CD4-positive, alpha-beta T cell treated with Interleukin-1 beta for 1 hour (primary cell): ENCODE results near the gene TTC9B.
A peak's percentile ranks its signal among the peaks of the same experiment; 100 is the strongest.
"Not testable (repeated sequence)": the region's sequence is repeated elsewhere in the genome, so short reads cannot be mapped to it uniquely, and the experiment has no call there.

Experiments used
- DNase-seq, 2 donors: peaks; one replicate each; pipeline ENCODE4 v3.0.0-alpha.2; 2020 to 2022

The TTC9B gene

GRCh38 chr19:40232479-40232878 is 14.3 kb upstream of the TTC9B start:
- DNase-seq, result no peak

- no peak for DNase-seq
Measured at GRCh38 chr19:40231544-40232424, 13.6 kb upstream of the TTC9B start.

GRCh38 chr19:40231057-40231456 is 12.9 kb upstream of the TTC9B start:
- DNase-seq, result no peak

GRCh38 chr19:40229926-40230417 is 11.8 kb upstream of the TTC9B start:
- no peak for DNase-seq

- no peak for DNase-seq
Measured at GRCh38 chr19:40229484-40229883, 11.3 kb upstream of the TTC9B start.

- DNase-seq, result no peak
Measured at GRCh38 chr19:40228863-40229262, 10.7 kb upstream of the TTC9B start.

GRCh38 chr19:40228346-40228745 is 10.2 kb upstream of the TTC9B start:
- DNase-seq, result no peak

GRCh38 chr19:40225440-40226305 is 7.5 kb upstream of the TTC9B start:
- no peak for DNase-seq

- DNase-seq, result no peak
Measured at GRCh38 chr19:40224342-40225150, 6.4 kb upstream of the TTC9B start.

- peak; percentile 39 to 55 for DNase-seq
Measured at GRCh38 chr19:40223135-40223822, 5.1 kb upstream of the TTC9B start.

GRCh38 chr19:40221858-40222619 is 3.9 kb upstream of the TTC9B start:
- DNase-seq, result peak; percentile 86 to 87

GRCh38 chr19:40220674-40221073 is 2.5 kb upstream of the TTC9B start:
- no peak for DNase-seq

- no peak for DNase-seq
Measured at GRCh38 chr19:40219721-40220276, 1.6 kb upstream of the TTC9B start.

- DNase-seq, result not testable (repeated sequence)
Measured at GRCh38 chr19:40219029-40219428, 845 bp upstream of the TTC9B start.

GRCh38 chr19:40217027-40217810 is 965 bp downstream of the TTC9B start:
- no peak for DNase-seq

- DNase-seq, result no peak
Measured at GRCh38 chr19:40216777-40217026, 1.5 kb downstream of the TTC9B start.

GRCh38 chr19:40216013-40216776 is 2.0 kb downstream of the TTC9B start:
- no peak for DNase-seq

GRCh38 chr19:40214936-40215335 is 3.2 kb downstream of the TTC9B start:
- no peak for DNase-seq

- no peak for DNase-seq
Measured at GRCh38 chr19:40213882-40214570, 4.2 kb downstream of the TTC9B start.
